ENCODE measurements around the gene SCYGR7.

The SCYGR7 gene

GRCh38 chr2:227774895-227775842, 47.0 kb downstream of the SCYGR7 start:
- 85 to 87% methylated on average over 2 to 4 of the region's 6 CpGs for WGBS, 2 experiments (ENCODE audit: insufficient coverage in 2 of 2)
- Histone ChIP-seq H3K9me3 (ENCODE audit: control insufficient read depth, low read length) (no peaks in the 10 kb centered on the region), H3K36me3 (ENCODE audit: control insufficient read depth, insufficient read depth, low read length) (no peaks in the 10 kb centered on the region), H3K27ac (ENCODE audit: low read depth, low read length, severe bottlenecking) (no peak overlapping the region), H3K4me3 (ENCODE audit: extremely low read depth, insufficient read depth, low read length, poor library complexity, severe bottlenecking) (no peak overlapping the region), H3K4me1 (ENCODE audit: control insufficient read depth, insufficient read depth, low read length, poor library complexity, severe bottlenecking) (no peaks in the 10 kb centered on the region)
